ENCODE results near the gene AKT2.

- TF ChIP-seq CTCF (IDR thresholded peaks at IDR 0.05; ENCODE audit: insufficient read depth, low read length, poor library complexity, severe bottlenecking) (no peak), EZH2phosphoT487 (conservative IDR thresholded peaks at IDR 0.05; ENCODE audit: low read length) (no peak)
Observed at GRCh38 chr19:40286235-40286970, 1.3 kb upstream of the AKT2 start.

All from SU-DHL-6 (cell line).